ENCODE results near the gene KCNG2. TPM values are rescaled to one million over a fixed set of nuclear protein-coding genes. Genes with fewer than 3 reads are reported as not detected.

KCNG2 gene
- total and polyA plus RNA-seq, 10 of the 15 experiments (the other 5 are each of a cell fraction or from before 2014, with no cell fraction given): 0.20 to 0.23 TPM; not detected in 8

DNA sequence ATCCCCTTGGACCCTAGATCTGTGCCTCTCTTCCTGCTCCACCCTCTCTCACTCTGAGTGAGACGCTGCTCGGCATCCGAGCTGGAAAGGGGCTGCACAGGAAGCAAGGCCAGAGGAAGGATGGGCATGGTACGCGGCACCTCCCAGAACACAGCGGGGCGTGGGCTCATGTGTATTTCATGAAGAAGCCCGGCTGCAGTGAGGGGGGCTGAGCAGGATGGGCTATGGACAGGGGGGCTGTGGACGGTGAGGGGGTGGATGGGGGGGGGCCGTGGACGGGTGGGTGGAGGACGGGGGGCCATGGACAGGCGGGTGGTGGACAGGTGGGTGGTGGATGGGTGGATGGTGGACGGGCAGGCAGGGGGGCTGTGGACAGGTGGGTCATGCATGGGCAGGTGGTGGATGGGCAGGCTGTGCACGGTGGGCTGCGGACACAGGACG, 125.3 kb downstream of the KCNG2 start (continued):
- TF ChIP-seq NKRF (conservative IDR thresholded peaks at IDR 0.05): no peak
- TF ChIP-seq ATF3 (IDR thresholded peaks at IDR 0.05; ENCODE audit: borderline replicate concordance, extremely low read depth, low read depth, low read length): no peak
- no peak for TF ChIP-seq IKZF1 (conservative IDR thresholded peaks at IDR 0.05)
- TF ChIP-seq SUZ12 (IDR thresholded peaks at IDR 0.05; ENCODE audit: unreplicated experiment): no peak
- no peak for TF ChIP-seq HDGF (IDR thresholded peaks at IDR 0.05)
- TF ChIP-seq YY1 (IDR thresholded peaks at IDR 0.05; ENCODE audit: low read depth, low read length): no peak
- TF ChIP-seq NR2F1 (conservative IDR thresholded peaks at IDR 0.05): no peak
- no peak for TF ChIP-seq WRNIP1 (IDR thresholded peaks at IDR 0.05; ENCODE audit: borderline replicate concordance, low read depth, low read length)

DNA sequence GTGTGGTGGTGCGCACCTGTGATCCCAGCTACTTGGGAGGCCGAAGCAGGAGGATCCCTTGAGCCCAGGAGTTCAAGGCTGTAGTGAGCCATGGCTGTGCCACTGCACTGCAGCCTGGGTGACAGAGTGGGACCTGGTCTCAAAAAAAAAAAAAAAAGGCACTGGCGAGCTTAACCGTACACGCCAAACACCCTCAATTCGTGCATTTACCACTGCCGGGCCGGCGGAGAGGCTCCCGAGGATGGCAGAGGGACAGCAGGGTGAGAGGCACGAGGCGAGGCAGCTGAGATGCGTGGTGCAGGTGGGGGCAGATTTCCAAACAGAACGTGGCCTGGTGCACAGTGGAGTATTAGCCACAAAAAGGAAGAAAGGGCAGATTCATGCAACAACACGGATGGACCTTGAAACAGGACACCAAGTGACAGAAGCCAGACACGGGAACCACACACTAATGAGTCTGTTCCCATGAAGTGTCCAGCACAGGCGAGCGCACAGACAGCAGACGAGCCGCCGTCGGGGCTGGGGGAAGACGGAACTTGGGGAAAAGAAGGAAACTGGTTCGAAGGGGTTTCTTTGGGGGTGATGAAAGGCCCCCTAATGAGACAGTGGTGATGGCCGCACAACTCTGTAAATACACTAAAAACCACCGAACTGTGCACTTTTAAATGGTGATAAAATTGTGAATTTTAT, 126.3 kb downstream of the KCNG2 start:
- ATAC-seq (no peak), FAIRE-seq (no peak), DNase-seq (ENCODE audit: low read depth, low spot score) (no peak)
- Histone ChIP-seq H3K4me1 (ENCODE audit: control insufficient read depth, insufficient read depth, low read length) (no peaks in the 10 kb centered on the region), H3K79me2 (ENCODE audit: control insufficient read depth, insufficient read depth, low read length) (peaks cover 3% of the 10 kb centered on the region; the same call in 1 of the 2 replicates), H3K4me3 (no peak overlapping the region), H2AFZ (ENCODE audit: control insufficient read depth, low read depth, low read length) (no peak overlapping the region), H3K36me3 (ENCODE audit: control insufficient read depth in 2 of 2, insufficient read depth in 2 of 2, low read length in 1 of 2) (peaks cover 3 to 13% of the 10 kb centered on the region in 2 experiments), H3K9ac (ENCODE audit: control insufficient read depth, insufficient read depth, low read length) (no peak overlapping the region), H3K27ac (ENCODE audit: control insufficient read depth, insufficient read depth) (no peak overlapping the region), H4K20me1 (ENCODE audit: control insufficient read depth, insufficient read depth) (no peaks in the 10 kb centered on the region), H3K4me2 (ENCODE audit: control insufficient read depth, insufficient read depth) (no peak overlapping the region), H3K9me3 (replicated peaks; ENCODE audit: control insufficient read depth, insufficient read depth, low read length) (peaks cover 12% of the 10 kb centered on the region), H3K27me3 (replicated peaks in 1 of 2; ENCODE audit: control insufficient read depth in 2 of 2, insufficient read depth in 2 of 2, low read length in 1 of 2) (no peaks in the 10 kb centered on the region)
- intact Hi-C loops (cut with micrococcal nuclease; ENCODE audit: unreplicated experiment): no loop called here
- RAD21 ChIA-PET (ENCODE audit: unreplicated experiment): no interaction called here
- SMC1A ChIA-PET (ENCODE audit: uncharacterized antibody, unreplicated experiment): no interaction called here
- 97% methylated on average over 21 of the region's 26 CpGs for WGBS (ENCODE audit: insufficient coverage, insufficient replicate concordance, low lambda C conversion rate, missing lambda C conversion rate)
- no TSS peak for BruUV-seq (replicated peaks)
- in situ Hi-C loops (cut with MboI): no loop called here
- TF ChIP-seq FOXM1 (IDR thresholded peaks at IDR 0.05; ENCODE audit: low read depth, low read length): no peak
- no peak for TF ChIP-seq RAD51 (IDR thresholded peaks at IDR 0.05)
- TF ChIP-seq ZNF384 (IDR thresholded peaks at IDR 0.05; ENCODE audit: borderline replicate concordance, low read depth, low read length): no peak
- TF ChIP-seq SMARCA5 (IDR thresholded peaks at IDR 0.05): no peak
- TF ChIP-seq TBL1XR1 (IDR thresholded peaks at IDR 0.05; ENCODE audit: low read depth, low read length): no peak
- TF ChIP-seq EZH2 (IDR thresholded peaks at IDR 0.05; ENCODE audit: borderline replicate concordance, control insufficient read depth, low read depth, low read length): no peak
- TF ChIP-seq BHLHE40 (IDR thresholded peaks at IDR 0.05; ENCODE audit: borderline replicate concordance in 1 of 2, low read depth in 2 of 2, low read length in 1 of 2): no peak
- TF ChIP-seq BCLAF1 (IDR thresholded peaks at IDR 0.05): no peak
- no peak for TF ChIP-seq SIX5 (IDR thresholded peaks at IDR 0.05; ENCODE audit: low read depth, low read length, severe bottlenecking)
- CTCF ChIA-PET: no interaction called here
- POLR2A ChIA-PET: no interaction called here

All from GM12878 (cell line).